ENCODE measurements around the gene PIEZO1. TPM values are rescaled to one million over a fixed set of nuclear protein-coding genes. Genes with fewer than 3 reads are reported as not detected.
"Not testable (repeated sequence)": the region's sequence is repeated elsewhere in the genome, so short reads cannot be mapped to it uniquely, and the experiment has no call there.

PIEZO1 gene
- total and polyA plus RNA-seq, 4 donors = 27.7 to 54.8 (median 39.9) TPM

- no peak overlapping the region for H3K4me3 ChIP-seq (ENCODE audit: low read depth, low read length)
- peaks cover 14% of the 10 kb centered on the region for H3K4me1 ChIP-seq (ENCODE audit: control insufficient read depth, insufficient read depth, low read length)
- 89% methylated on average over 11 of the region's 12 CpGs for WGBS (ENCODE audit: insufficient coverage)
- no peaks in the 10 kb centered on the region for H3K9me3 ChIP-seq (ENCODE audit: control insufficient read depth, insufficient read depth, low read length)
- H3K27ac ChIP-seq (ENCODE audit: low read depth, low read length) = no peak overlapping the region
- peaks cover 95% of the 10 kb centered on the region for H3K36me3 ChIP-seq (ENCODE audit: control insufficient read depth, insufficient read depth, low read length)
- H3K27me3 ChIP-seq (ENCODE audit: control insufficient read depth, insufficient read depth, low read length) = no peaks in the 10 kb centered on the region
- no peak for DNase-seq (ENCODE audit: low read depth in 4 of 6, low spot score in 6 of 6)
These were observed 40.1 kb upstream of the PIEZO1 start for GRCh38 chr16:88825146-88825545.

- Histone ChIP-seq H3K9me3 (ENCODE audit: control insufficient read depth, insufficient read depth, low read length) (no peaks in the 10 kb centered on the region), H3K4me1 (ENCODE audit: control insufficient read depth, insufficient read depth, low read length) (peaks cover 10% of the 10 kb centered on the region), H3K27ac (ENCODE audit: low read depth, low read length) (no peak overlapping the region), H3K27me3 (ENCODE audit: control insufficient read depth, insufficient read depth, low read length) (no peaks in the 10 kb centered on the region), H3K36me3 (ENCODE audit: control insufficient read depth, insufficient read depth, low read length) (peaks cover 90% of the 10 kb centered on the region), H3K4me3 (ENCODE audit: low read depth, low read length) (no peak overlapping the region)
- DNase-seq (ENCODE audit: low read depth in 4 of 6, low spot score in 6 of 6) = no peak
- WGBS (ENCODE audit: insufficient coverage) = 85% methylated on average over 31 of the region's 33 CpGs
These were observed 39.4 kb upstream of the PIEZO1 start for GRCh38 chr16:88824256-88825077.

GRCh38 chr16:88823646-88824045 is 38.6 kb upstream of the PIEZO1 start:
- WGBS (ENCODE audit: insufficient coverage) = 98% methylated on average over 28 of the region's 31 CpGs
- H3K27ac ChIP-seq (ENCODE audit: low read depth, low read length); H3K4me1 ChIP-seq (ENCODE audit: control insufficient read depth, insufficient read depth, low read length); H3K9me3 ChIP-seq (ENCODE audit: control insufficient read depth, insufficient read depth, low read length); H3K4me3 ChIP-seq (ENCODE audit: low read depth, low read length); DNase-seq (ENCODE audit: low read depth in 4 of 6, low spot score in 6 of 6); H3K27me3 ChIP-seq (ENCODE audit: control insufficient read depth, insufficient read depth, low read length): not testable (repeated sequence)
- peaks cover 89% of the 10 kb centered on the region for H3K36me3 ChIP-seq (ENCODE audit: control insufficient read depth, insufficient read depth, low read length)

GRCh38 chr16:88822281-88823040 is 37.4 kb upstream of the PIEZO1 start:
- H3K9me3 ChIP-seq (ENCODE audit: control insufficient read depth, insufficient read depth, low read length) = no peaks in the 10 kb centered on the region
- WGBS (ENCODE audit: insufficient coverage) = 90% methylated on average over 21 of the region's 24 CpGs
- H3K27ac ChIP-seq (ENCODE audit: low read depth, low read length) = no peak overlapping the region
- H3K4me1 ChIP-seq (ENCODE audit: control insufficient read depth, insufficient read depth, low read length) = no peaks in the 10 kb centered on the region
- no peak for DNase-seq (ENCODE audit: low read depth in 4 of 6, low spot score in 6 of 6)
- peaks cover 91% of the 10 kb centered on the region for H3K36me3 ChIP-seq (ENCODE audit: control insufficient read depth, insufficient read depth, low read length)
- no peak overlapping the region for H3K4me3 ChIP-seq (ENCODE audit: low read depth, low read length)
- H3K27me3 ChIP-seq (ENCODE audit: control insufficient read depth, insufficient read depth, low read length) = no peaks in the 10 kb centered on the region

- H3K4me3 ChIP-seq (ENCODE audit: low read depth, low read length) = no peak overlapping the region
- no peaks in the 10 kb centered on the region for H3K4me1 ChIP-seq (ENCODE audit: control insufficient read depth, insufficient read depth, low read length)
- DNase-seq (ENCODE audit: low read depth in 4 of 6, low spot score in 6 of 6) = no peak
- no peaks in the 10 kb centered on the region for H3K27me3 ChIP-seq (ENCODE audit: control insufficient read depth, insufficient read depth, low read length)
- no peak overlapping the region for H3K27ac ChIP-seq (ENCODE audit: low read depth, low read length)
- H3K36me3 ChIP-seq (ENCODE audit: control insufficient read depth, insufficient read depth, low read length) = peaks cover 91% of the 10 kb centered on the region
- 88% methylated on average over 21 of the region's 22 CpGs for WGBS (ENCODE audit: insufficient coverage)
- no peaks in the 10 kb centered on the region for H3K9me3 ChIP-seq (ENCODE audit: control insufficient read depth, insufficient read depth, low read length)
These were observed 36.3 kb upstream of the PIEZO1 start for GRCh38 chr16:88821168-88821850.

GRCh38 chr16:88820385-88821025 is 35.5 kb upstream of the PIEZO1 start:
- 79% methylated on average over 19 of the region's 20 CpGs for WGBS (ENCODE audit: insufficient coverage)
- H3K27me3 ChIP-seq (ENCODE audit: control insufficient read depth, insufficient read depth, low read length) = no peaks in the 10 kb centered on the region
- no peak overlapping the region for H3K27ac ChIP-seq (ENCODE audit: low read depth, low read length)
- H3K36me3 ChIP-seq (ENCODE audit: control insufficient read depth, insufficient read depth, low read length) = peaks cover 91% of the 10 kb centered on the region
- no peak for DNase-seq (ENCODE audit: low read depth in 4 of 6, low spot score in 6 of 6)
- H3K4me3 ChIP-seq (ENCODE audit: low read depth, low read length) = no peak overlapping the region
- no peaks in the 10 kb centered on the region for H3K9me3 ChIP-seq (ENCODE audit: control insufficient read depth, insufficient read depth, low read length)
- peaks cover 3% of the 10 kb centered on the region for H3K4me1 ChIP-seq (ENCODE audit: control insufficient read depth, insufficient read depth, low read length)

DNA sequence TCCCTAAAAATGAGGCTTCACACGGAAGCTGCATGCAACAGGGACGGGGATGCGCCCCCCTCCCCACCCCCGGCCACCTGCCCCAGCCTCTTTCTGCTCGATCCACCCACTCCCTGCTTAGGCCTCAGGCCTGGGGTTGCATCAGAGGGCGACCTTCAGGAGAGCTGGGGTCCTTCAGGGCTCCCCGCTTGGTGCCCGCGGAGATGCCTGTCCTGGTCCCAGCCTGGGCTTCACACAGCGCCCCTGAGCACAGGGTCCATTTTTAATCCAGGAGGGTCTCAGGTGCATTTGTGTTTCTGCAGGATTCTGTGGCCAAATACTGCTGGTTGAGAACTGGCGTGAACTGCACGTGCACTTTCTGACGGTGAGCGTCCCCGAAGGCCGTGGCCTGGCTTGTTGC is 34.1 kb upstream of the PIEZO1 start:
- H3K9me3 ChIP-seq (ENCODE audit: control insufficient read depth, insufficient read depth, low read length) = no peaks in the 10 kb centered on the region
- H3K4me3 ChIP-seq (ENCODE audit: low read depth, low read length) = no peak overlapping the region
- peaks cover 86% of the 10 kb centered on the region for H3K36me3 ChIP-seq (ENCODE audit: control insufficient read depth, insufficient read depth, low read length)
- 77% methylated on average over 10 of the region's 16 CpGs for WGBS (ENCODE audit: insufficient coverage)
- no peaks in the 10 kb centered on the region for H3K27me3 ChIP-seq (ENCODE audit: control insufficient read depth, insufficient read depth, low read length)
- no peak for DNase-seq (ENCODE audit: low read depth in 4 of 6, low spot score in 6 of 6)
- H3K27ac ChIP-seq (ENCODE audit: low read depth, low read length) = no peak overlapping the region
- peaks cover 5% of the 10 kb centered on the region for H3K4me1 ChIP-seq (ENCODE audit: control insufficient read depth, insufficient read depth, low read length)

DNA sequence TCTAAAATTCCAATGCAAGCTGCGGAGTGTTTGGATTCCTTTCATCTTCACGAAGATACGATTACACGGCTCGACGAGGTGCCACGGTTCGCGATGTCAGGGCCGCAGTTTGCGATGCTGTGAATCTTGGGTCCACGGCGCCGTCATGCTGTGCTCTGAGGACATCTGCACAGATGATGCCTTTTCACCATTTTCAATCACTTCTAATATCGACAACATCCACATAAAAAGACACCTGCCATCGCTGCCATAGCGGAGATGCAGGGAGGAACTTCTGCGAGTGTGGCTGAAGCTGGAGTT is 33.5 kb upstream of the PIEZO1 start:
- Histone ChIP-seq H3K4me3 (ENCODE audit: low read depth, low read length) (no peak overlapping the region), H3K4me1 (ENCODE audit: control insufficient read depth, insufficient read depth, low read length) (peaks cover 5% of the 10 kb centered on the region), H3K9me3 (ENCODE audit: control insufficient read depth, insufficient read depth, low read length) (no peaks in the 10 kb centered on the region), H3K27me3 (ENCODE audit: control insufficient read depth, insufficient read depth, low read length) (no peaks in the 10 kb centered on the region), H3K36me3 (ENCODE audit: control insufficient read depth, insufficient read depth, low read length) (peaks cover 83% of the 10 kb centered on the region), H3K27ac (ENCODE audit: low read depth, low read length) (no peak overlapping the region)
- no peak for DNase-seq (ENCODE audit: low read depth in 4 of 6, low spot score in 6 of 6)
- WGBS (ENCODE audit: insufficient coverage) = 91% methylated on average over 18 of the region's 18 CpGs

DNA sequence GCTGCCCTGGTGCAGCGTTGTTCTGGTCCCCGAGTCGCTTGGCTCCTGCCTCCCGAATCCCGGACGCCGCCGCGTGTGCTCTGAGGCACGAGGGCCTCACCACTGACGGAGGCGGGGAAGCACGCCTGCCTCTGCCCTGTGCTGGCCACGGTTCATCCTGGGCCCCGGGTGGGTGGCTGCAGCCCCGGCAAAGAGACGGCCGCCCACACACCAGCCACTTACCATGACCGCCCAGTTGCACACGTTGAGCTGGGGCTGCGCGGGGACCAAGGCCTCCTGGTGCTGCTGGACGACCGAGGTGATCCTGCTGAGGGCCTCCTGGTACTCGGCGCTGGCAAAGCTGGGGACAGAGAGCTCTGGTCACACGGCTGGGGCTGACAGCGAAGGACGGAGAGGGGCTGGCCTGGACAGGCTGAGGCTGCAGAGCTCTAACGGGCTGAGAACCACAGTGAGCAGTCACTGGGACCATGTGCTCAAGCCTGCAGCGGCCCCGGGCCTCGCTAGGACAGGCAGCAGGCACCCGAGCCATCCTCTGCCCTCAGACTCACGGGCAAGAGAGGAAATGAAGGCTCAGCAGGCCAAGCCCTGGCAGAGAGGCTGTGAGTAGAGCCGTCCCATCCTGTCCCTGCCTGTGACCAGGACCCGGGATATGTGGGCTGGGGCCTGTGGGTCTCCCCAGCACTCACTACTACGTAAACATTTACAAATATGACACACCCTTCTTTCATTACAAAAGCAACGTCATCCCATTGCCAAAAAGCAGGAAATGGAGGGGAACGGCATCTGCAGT is 33.0 kb upstream of the PIEZO1 start:
- Histone ChIP-seq H3K9me3 (ENCODE audit: control insufficient read depth, insufficient read depth, low read length) (no peaks in the 10 kb centered on the region), H3K4me1 (ENCODE audit: control insufficient read depth, insufficient read depth, low read length) (peaks cover 6% of the 10 kb centered on the region), H3K27me3 (ENCODE audit: control insufficient read depth, insufficient read depth, low read length) (no peaks in the 10 kb centered on the region), H3K36me3 (ENCODE audit: control insufficient read depth, insufficient read depth, low read length) (peaks cover 79% of the 10 kb centered on the region), H3K27ac (ENCODE audit: low read depth, low read length) (no peak overlapping the region), H3K4me3 (ENCODE audit: low read depth, low read length) (no peak overlapping the region)
- WGBS (ENCODE audit: insufficient coverage) = 88% methylated on average over 38 of the region's 40 CpGs
- no peak for DNase-seq (ENCODE audit: low read depth in 4 of 6, low spot score in 6 of 6)
